Mucosa of gallbladder (tissue), 1 donor: ENCODE measurements around the gene TPRN. TPM values are rescaled to one million over a fixed set of nuclear protein-coding genes. Genes with fewer than 3 reads are reported as not detected.

Experiments used
- DNase-seq: peaks from one replicate; pipeline ENCODE4 v3.0.0-alpha.2; 2020; ENCODE audit warnings: low spot score
- total RNA-seq: library from RNA; stranded (reverse); gene quantifications from one replicate; pipeline ENCODE4 v1.2.1, GENCODE V29; 2021
- donor health status: DM: no; HTN: no; CAD: no.

TPRN gene
- total RNA-seq, 1 donor from 2014 or later, result 74.4 TPM

DNA sequence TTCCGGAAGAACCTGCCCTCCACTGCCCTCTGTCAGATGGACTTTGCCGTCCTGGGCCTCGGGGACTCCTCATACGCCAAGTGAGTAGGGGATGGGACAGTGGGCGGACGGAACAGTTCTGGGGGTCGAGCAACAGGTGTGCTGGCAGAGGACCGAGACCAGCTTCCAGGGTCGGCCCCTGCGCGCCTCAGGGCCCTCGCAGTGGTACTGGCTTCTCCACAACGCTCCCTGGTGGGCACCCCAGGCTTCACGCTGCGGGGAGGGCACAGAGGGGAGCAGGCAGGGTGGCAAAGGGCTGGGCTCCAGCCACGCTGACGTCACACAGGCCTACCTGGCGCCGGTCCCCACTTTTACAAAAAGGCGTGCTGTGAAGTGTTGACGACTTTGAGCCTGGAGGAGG is 12.0 kb upstream of the TPRN start:
- DNase-seq, result no peak

DNA sequence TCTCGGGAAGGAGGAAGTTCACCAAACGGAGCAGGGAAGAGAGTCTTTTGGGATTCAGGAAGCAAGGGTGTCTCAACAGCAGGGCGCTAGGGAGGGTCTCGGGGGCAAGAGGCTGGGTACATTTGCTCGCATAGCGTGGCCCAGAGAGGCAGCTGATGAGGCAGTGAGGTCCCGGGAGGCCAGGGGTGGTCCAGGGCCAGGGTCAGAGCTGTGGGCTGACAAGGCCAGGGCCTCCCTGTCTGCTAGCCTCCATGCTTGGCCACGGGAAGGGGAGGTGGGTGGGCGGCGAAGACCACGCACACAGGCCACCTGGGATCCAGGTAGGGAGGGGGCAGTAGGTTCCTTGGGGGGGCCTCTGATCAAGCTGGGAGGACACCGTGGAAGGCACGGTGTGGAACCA is 11.0 kb upstream of the TPRN start:
- no peak for DNase-seq

- DNase-seq, result no peak
These were observed 6.1 kb upstream of the TPRN start for GRCh38 chr9:137206602-137207001.

DNA sequence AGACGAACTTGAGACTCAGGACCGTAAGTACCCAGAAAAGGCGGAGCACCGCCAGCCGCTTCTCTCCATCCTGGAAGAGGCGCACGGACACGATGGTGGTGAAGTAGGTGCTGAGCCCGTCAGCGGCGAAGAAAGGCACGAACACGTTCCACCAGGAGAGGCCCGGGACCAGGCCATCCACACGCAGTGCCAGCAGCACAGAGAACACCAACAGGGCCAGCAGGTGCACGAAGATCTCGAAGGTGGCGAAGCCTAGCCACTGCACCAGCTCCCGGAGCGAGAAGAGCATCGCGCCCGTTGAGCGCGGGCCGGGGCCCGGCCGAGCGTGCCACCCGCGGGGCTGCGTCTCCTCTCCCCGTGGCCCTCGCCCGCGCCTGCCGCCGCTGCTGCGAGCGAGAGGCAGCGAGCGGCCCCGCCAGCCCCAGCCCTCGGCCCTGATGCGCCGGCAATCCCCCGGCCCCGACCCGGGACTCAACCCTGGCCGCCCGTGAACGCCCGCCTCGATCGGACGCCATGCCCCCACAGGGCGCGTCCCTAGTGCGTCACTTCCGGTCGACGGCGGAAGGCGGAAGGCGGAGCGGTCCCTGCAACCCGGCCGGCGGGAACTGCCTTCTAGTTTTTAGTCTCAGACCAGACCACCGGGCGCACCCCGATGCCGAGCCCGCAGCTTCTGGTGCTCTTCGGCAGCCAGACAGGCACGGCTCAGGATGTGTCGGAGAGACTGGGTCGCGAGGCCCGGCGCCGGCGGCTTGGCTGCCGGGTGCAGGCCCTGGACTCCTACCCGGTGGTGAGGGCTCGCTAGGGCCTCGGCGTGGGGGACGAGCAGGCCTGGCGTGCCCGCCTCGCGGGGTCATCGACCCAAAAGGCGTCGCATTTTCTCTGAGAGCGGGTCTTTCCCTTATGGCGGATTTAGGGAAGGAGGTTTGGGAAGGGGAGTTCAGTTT is 4.9 kb upstream of the TPRN start, which contains the start of the genes NDOR1 and TMEM203:
NDOR1 (plus strand) TSS at position 575 of the 944 bp plus-strand sequence; CDS start at position 653, 78 bp downstream.
TMEM203 (minus strand) TSS at position 523 of the 944 bp plus-strand sequence; CDS start at position 289, 234 bp downstream.
- DNase-seq, result peak; percentile 92

DNA sequence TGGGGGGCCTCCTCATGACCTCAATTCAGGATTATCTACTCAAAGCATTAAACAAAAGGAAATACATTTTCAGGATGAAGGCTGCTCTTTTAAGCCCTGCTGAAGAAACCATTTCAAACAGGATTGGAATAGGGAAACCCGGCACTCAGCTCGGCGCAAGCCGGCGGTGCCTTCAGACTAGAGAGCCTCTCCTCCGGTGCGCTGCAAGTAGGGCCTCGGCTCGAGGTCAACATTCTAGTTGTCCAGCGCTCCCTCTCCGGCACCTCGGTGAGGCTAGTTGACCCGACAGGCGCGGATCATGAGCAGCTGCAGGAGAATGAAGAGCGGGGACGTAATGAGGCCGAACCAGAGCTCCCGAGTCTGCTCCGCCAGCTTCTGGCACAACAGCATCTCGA is 4.2 kb upstream of the TPRN start:
- no peak for DNase-seq

DNA sequence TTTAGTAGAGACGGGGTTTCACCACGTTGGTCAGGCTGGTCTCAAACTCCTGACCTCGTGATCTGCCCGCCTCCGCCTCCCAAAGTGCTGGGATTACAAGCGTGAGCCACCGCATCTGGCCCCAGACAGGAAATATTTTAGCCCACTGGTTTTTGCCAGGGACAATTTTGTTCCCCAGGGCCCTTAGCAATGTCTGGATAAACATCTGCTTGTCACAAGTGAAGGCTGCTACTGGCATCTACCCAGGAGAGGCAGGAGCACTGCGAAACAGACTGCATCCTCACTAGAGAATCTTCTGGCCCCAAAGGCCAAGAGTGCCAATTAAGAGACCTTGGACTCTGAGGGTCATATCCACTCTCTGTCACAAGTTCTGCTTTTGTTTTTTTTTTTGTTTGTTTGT is 2.4 kb upstream of the TPRN start:
- no peak for DNase-seq

GRCh38 chr9:137201205-137201868 is 796 bp upstream of the TPRN start:
- no peak for DNase-seq

DNA sequence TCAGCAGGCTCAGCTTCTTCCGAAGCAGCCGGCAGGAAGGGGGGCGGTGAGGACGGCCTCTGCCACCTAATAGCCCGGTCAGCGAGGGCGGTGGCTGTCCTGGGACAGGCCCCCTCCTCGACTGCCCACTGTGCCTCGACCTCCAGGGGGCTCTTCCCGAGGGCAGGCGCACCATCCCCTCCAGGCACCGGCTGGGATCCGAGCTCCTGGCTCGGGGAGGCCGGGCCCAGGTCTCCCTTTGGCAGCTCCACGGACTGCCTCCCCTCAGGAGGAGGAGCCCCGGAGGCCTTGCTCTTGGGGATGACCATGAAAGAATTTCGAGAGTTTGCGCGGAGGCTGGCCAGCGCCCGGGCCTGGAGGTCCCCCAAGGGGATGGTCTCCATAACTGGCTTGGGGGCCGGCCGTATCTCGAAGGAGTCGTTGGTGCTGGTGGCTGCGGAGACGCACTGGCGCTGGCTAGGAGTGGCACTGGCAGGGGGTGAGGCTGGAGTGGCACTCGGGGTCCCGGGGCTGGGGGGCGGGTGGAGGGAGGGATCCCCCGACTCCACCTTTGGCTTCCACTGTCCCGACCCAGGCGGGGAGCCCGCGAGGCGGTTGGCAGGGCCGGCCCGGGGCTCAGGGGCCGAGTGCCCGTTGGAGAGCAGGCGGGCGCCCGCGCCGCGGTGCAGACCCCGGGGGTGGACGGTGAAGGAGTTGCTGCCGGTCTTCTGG is 975 bp downstream of the TPRN start:
- no peak for DNase-seq

DNA sequence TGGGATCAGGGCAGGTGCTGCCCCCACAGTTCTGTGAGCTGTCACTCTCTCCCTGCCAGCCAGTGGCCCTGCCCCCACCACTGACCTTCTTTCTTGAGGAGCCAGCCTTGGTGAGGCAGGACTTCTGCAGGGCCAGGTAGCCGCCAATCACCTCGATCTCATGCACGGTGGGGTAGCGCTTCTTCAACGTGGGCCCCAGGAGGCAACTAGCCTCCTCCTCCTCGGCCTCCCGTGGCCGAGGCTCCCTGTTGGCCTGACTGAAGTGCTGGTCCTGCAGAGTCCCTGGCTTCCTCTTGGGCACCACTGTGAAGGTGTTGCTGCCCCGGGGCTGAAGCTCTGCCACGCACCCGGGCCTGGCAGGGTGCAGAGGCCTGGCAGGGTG is 1.6 kb downstream of the TPRN start:
- DNase-seq, result no peak

DNA sequence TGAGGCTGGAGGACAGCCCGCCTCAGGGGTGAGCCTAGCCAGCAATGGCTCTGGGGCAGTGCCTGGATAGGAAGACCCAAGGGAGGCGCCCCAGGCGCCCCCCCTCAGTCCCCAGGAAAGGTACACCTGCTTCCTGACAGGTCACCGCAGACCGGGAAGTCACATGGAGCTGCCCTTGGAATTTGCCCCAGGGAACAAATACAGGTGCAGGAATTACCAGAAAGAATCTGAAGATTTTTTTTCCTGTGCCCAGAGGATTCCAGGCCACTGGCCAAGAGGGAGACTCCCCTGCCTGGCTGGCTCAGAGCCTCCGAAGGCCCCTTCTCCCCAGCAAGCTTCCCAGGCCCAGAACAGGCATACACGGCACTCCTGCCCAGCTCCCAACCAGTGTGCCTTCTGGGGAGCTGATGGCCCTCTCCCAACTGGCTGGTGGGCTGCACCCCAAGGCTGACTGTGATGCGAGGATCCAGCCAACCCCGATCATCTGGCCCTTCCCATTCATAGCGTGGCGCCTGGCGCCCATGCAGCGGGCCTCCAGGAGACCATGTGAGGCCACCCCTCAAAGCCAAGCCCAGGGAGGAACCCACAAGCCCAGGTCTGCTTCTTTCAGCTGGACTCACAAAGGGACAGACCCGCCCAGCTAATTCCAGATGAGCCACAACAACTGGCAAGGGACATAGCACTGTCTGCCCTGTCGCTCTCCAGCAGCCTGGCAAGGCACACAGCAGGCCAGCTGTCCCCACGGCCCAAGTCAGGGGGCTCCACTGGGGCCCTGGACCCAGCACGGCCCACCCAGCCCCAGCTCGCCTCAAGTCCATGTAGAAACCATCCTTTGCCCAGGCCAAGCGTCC is 2.3 kb downstream of the TPRN start:
- DNase-seq, result peak; percentile 77

GRCh38 chr9:137195525-137196220 is 4.9 kb downstream of the TPRN start:
- DNase-seq, result peak; percentile 34

DNA sequence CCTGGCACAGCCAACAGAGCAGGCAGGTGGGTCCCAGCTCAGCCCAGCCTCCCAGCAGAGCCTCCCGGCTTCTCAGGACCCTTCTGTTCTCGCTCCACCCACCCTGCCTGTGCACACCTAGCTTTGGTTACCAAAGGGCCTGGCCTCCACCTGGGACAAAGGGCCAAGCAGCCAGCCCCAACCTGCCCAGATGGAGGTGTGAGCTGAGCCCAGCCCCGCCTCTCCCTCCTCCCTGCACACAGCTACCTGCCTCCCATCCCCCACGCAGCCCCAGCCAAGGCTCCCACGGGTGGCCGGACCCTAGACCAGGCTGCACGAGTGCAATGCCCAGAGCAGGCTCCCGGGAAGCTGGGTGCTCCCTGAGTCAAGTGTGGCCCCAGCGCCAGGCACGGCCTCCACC is 5.6 kb downstream of the TPRN start:
- DNase-seq, result peak; percentile 50

DNA sequence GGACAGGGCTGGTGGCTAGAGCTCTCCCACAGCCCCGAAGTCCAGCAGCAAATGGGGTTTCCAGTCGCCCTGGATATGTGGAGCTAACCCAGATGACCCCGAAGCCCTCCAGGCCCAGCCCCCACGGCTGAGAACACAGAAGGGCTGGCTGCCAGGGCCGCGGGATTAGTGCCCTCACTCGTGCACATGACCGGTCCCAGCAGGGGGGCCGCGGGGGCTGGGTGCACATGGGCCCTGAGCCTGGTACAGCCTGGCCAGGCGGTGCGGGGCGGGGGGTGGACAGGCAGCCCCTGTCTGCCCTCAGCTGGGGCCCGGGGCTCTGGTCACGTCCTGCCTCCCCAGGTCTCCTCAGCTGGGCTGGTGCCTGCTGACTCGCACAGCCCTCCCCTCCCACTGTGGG is 6.2 kb downstream of the TPRN start:
- peak; percentile 47 for DNase-seq

DNA sequence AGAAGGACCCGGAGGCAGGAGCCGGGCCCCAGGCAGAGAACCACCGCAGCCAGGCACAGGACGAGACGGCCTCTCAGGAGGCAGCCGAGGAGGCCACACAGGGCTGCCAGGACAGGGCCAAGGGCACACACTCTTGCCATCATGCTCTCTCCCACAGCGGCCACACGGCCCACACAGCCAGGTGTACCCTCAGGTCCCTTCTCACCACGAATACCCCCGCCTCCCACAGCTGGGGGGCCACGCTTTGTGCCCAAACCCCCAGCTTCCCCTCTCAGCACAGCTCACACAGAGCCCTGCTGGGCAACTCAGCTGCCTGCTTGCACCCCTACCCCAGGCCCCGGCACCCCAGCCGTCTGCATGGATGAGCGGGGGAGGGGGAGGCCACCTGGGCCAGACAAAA is 6.8 kb downstream of the TPRN start:
- no peak for DNase-seq

- no peak for DNase-seq
These were observed 7.7 kb downstream of the TPRN start for GRCh38 chr9:137192859-137193258.

DNA sequence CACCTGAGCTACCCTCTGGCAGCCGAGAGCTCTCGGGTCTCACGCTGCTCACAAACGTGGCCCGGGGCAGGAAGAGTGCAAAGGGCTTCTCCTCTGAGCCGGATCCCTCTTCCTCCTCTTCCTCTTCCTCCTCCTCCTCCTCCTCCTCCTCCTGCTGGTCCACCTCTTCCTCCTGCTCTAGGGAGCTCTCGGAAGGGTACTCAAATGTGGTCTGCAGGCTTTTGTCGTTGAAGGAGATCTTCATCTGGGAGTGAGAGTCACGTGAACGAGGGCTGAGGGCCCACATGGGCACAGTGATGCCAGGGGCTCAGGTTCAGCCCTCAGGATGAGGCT is 8.1 kb downstream of the TPRN start:
- DNase-seq, result no peak

DNA sequence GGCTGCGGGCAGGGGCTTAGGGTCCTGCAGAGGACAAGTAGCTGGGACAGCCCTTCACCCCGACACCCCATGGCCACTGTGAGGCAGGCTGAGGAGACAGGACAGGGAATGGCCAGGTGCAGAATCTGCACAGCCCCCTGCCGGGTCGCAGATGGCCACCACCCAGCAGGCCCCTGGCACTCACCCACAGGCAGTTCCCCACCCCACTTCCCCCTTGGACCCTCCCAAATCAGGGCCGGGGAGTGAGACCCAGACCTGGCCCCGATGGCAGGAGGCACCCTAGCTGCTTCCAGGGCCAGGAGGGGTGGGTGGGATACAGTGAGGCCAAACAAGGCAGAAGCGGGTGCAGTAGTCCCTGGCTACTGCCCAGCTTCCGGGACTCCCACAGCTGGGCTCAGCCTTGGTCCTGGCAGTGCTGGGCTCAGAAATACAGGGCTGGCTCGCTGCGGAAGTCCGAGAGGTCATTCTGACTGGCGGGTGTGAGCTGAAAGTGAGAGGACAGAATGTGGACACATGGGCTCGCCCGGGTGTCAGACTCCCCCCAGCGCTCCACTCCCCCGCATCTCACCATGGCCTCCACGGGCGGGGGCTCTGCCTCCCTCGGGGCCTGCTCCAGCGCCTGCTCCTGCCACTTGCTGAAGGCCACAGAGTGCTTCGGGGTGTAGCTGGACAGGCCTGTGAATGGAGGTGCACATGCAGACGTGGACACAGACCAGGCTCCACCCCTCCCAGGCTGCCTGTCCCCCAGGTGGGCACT is 8.7 kb downstream of the TPRN start:
- no peak for DNase-seq

GRCh38 chr9:137191245-137191644 is 9.3 kb downstream of the TPRN start:
- DNase-seq, result no peak

DNA sequence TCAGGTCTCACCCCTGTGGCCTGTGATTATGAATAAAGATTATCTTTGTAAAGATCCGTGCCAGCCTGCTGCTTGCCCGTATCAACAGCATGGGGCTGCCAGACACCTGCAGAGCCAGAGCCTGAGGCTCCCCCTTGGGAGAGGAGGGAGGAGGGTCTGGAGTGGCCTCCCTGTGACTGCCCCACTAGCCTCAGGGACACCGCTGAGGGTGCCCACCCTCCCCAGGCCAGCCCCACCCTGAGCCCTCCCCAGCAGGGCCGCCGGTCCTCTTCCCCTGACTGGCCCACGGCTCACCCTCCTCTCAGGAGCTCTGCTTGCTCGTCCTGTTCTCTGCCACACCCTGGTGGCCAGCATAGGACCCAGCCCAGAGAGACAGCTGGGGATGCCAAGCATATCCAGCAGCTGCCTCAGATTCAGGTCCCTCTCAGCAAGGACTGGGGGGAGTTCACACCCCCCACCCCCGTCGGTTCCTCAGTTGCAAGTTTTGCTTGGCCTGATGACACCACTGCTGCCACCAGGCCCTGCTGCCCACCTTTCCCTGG is 10.2 kb downstream of the TPRN start:
- DNase-seq, result no peak
